SK-N-SH (cell line): ENCODE measurements around the gene SLC5A9. TPM values are rescaled to one million over a fixed set of nuclear protein-coding genes. Genes with fewer than 3 reads are reported as not detected.
"Not testable (repeated sequence)": the region's sequence is repeated elsewhere in the genome, so short reads cannot be mapped to it uniquely, and the experiment has no call there.

Experiments
- CTCF ChIA-PET: fragments of 300-600, 350-600 bp; formaldehyde crosslinking; extraction: SDS; loops from one replicate; lab custom pipeline; 2021; lab: Yijun Ruan, JAX
- POLR2A ChIA-PET: fragments of 350-600 bp; sonication (Branson Sonifier 250); formaldehyde crosslinking; extraction: SDS; loops from one replicate; lab custom pipeline; 2020; ENCODE audit warnings: antibody characterized with exemption, inconsistent platforms; lab: Yijun Ruan, JAX
- DNase-seq: peaks from one replicate; pipeline ENCODE4 v3.0.0; 2012
- H2AFZ ChIP-seq: fragments of 200-600 bp; sonication (generic); 2 replicates; pipeline ENCODE4 v1.8.1; 2016; ENCODE audit warnings: antibody characterized with exemption, mild to moderate bottlenecking, low read depth
- H3F3A ChIP-seq: fragments of 200-600 bp; sonication (generic); replicated peaks from 2 replicates; pipeline ENCODE3; 2016; ENCODE audit warnings: antibody characterized with exemption, mild to moderate bottlenecking; ENCODE audit not compliant: insufficient read depth
- H3K27ac ChIP-seq, 2 experiments: fragments of 200-500 bp in 1 of 2; fragments of 200-600 bp in 1 of 2; sonication (Bioruptor generic) in 1 of 2; sonication (generic), shearing (Covaris generic) in 1 of 2; 2 replicates each; pipeline versions ENCODE4 v1.5.1 to v1.6.1; 2014 to 2016; ENCODE audit warnings: low read depth in 2 of 2, inconsistent platforms in 1 of 2, low read length in 1 of 2, mild to moderate bottlenecking in 1 of 2, mixed read lengths in 1 of 2
- H3K27me3 ChIP-seq: fragments of 200-600 bp; sonication (generic), shearing (Covaris generic); 2 replicates; pipeline ENCODE4 v1.6.1; 2016; ENCODE audit warnings: mixed run types; ENCODE audit not compliant: insufficient read depth
- H3K36me3 ChIP-seq, 2 experiments: fragments of 200-500 bp in 1 of 2; fragments of 200-600 bp in 1 of 2; sonication (Bioruptor generic) in 1 of 2; sonication (generic) in 1 of 2; replicated peaks in 1 of 2; 2 replicates each; pipeline versions ENCODE3 to v1.5.1; 2014 to 2016; ENCODE audit warnings: low read length in 1 of 2, mild to moderate bottlenecking in 1 of 2; ENCODE audit not compliant: insufficient read depth in 2 of 2, control insufficient read depth in 1 of 2
- H3K4me1 ChIP-seq, 2 experiments: fragments of 200-500 bp in 1 of 2; fragments of 200-600 bp in 1 of 2; sonication (Bioruptor generic) in 1 of 2; sonication (generic), shearing (Covaris generic) in 1 of 2; 2 replicates each; pipeline versions ENCODE4 v1.5.1 to v1.6.1; 2014 to 2016; ENCODE audit warnings: low read depth in 1 of 2, low read length in 1 of 2, mixed run types in 1 of 2; ENCODE audit not compliant: insufficient read depth in 2 of 2, control insufficient read depth in 1 of 2
- H3K4me2 ChIP-seq: fragments of 200-600 bp; sonication (generic), shearing (Covaris generic); 2 replicates; pipeline ENCODE4 v1.6.1; 2017; ENCODE audit warnings: mixed run types
- H3K4me3 ChIP-seq, 2 experiments: fragments of 200-500 bp in 1 of 2; fragments of 200-600 bp in 1 of 2; sonication (Bioruptor generic) in 1 of 2; sonication (generic), shearing (Covaris generic) in 1 of 2; 2 replicates each; pipeline versions ENCODE4 v1.5.1 to v1.8.1; 2014 to 2016; ENCODE audit warnings: low read depth in 2 of 2, inconsistent platforms in 1 of 2, low read length in 1 of 2, mild to moderate bottlenecking in 1 of 2, mixed read lengths in 1 of 2, moderate library complexity in 1 of 2
- H3K79me2 ChIP-seq: fragments of 200-600 bp; sonication (generic); 2 replicates; pipeline ENCODE4 v1.8.1; 2017; ENCODE audit warnings: mild to moderate bottlenecking; ENCODE audit not compliant: insufficient read depth
- H3K9ac ChIP-seq: fragments of 200-600 bp; sonication (generic); 2 replicates; pipeline ENCODE4 v1.6.1; 2017; ENCODE audit warnings: mixed run types
- H3K9me2 ChIP-seq: fragments of 200-600 bp; sonication (generic); 2 replicates; pipeline ENCODE4 v1.6.1; 2017; ENCODE audit warnings: mixed run types
- H3K9me3 ChIP-seq: fragments of 200-600 bp; sonication (generic); 2 replicates; pipeline ENCODE4 v1.6.1; 2017; ENCODE audit warnings: mixed run types, mild to moderate bottlenecking, moderate library complexity
- H4K20me1 ChIP-seq: fragments of 200-600 bp; sonication (generic); 2 replicates; pipeline ENCODE4 v1.6.1; 2017; ENCODE audit warnings: mild to moderate bottlenecking, mixed run types; ENCODE audit not compliant: insufficient read depth
- FOXJ3 ChIP-seq: sonication (generic); formaldehyde crosslinking; IDR thresholded peaks from 2 replicates; pipeline ENCODE4 v1.5.1; 2020; ENCODE audit warnings: mild to moderate bottlenecking, missing genetic modification reagents
- TCF12 ChIP-seq: IDR thresholded peaks from 2 replicates; pipeline ENCODE4 v1.4.0; 2012
- WGBS: methylation state at CpG from one replicate; pipeline ENCODE4 v1.1.6; 2017; ENCODE audit warnings: low lambda C conversion rate; 5-methylcytosine and 5-hydroxymethylcytosine counted together
- polyA plus RNA-seq, 3 experiments: library from polyadenylated mRNA; depleted of rRNA; stranded (reverse); fragments of >200 nt; gene quantifications; 2 replicates each; pipeline ENCODE4 v1.2.3, GENCODE V29; 2012
- TF ChIP-seq, protein P1 (sequence below): IDR thresholded peaks from 2 replicates; pipeline ENCODE4 v1.4.0; 2012; ENCODE audit warnings: low read depth, borderline replicate concordance
- TF ChIP-seq, protein P2 (sequence below): IDR thresholded peaks from 2 replicates; pipeline ENCODE4 v1.4.0; 2012; ENCODE audit warnings: low read depth, borderline replicate concordance
- TF ChIP-seq, protein P3 (sequence below): IDR thresholded peaks from 2 replicates; pipeline ENCODE4 v1.4.0; 2012; ENCODE audit warnings: low read depth

SLC5A9 gene
- polyA plus RNA-seq, 1 of the 3 experiments (the other 2 are of a cell fraction) = not detected

- ChIA-PET CTCF (no interaction called here), POLR2A (no interaction called here)
Observed at GRCh38 chr1:48291421-48291820, 68.9 kb downstream of the SLC5A9 start.

DNA sequence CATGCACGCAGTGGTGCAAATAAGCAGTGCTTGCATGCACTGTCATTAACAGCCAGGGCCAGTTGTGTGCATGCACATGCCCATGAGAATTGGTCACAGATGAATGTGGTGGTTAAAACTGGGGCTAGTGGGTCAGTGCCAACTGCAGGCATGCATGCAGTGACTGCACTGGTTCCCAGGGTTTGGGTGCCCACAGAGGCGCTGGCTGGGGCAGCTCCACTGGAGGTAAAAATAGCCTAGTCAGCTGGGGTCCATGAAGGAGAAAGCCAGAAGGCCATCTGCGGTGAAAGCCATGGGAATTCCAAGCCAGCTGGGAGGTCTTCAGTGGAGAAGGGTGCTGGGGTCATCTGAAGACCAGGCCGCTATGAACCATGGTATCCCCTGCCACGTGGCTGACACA, 70.2 kb downstream of the SLC5A9 start:
- no peak overlapping the region for H3K4me3 ChIP-seq
- TF ChIP-seq, protein P1, sequence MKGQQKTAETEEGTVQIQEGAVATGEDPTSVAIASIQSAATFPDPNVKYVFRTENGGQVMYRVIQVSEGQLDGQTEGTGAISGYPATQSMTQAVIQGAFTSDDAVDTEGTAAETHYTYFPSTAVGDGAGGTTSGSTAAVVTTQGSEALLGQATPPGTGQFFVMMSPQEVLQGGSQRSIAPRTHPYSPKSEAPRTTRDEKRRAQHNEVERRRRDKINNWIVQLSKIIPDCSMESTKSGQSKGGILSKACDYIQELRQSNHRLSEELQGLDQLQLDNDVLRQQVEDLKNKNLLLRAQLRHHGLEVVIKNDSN = no peak
- H4K20me1 ChIP-seq = no peaks in the 10 kb centered on the region
- H3F3A ChIP-seq = no peaks in the 10 kb centered on the region
- H3K4me1 ChIP-seq = no peaks in the 10 kb centered on the region
- no peak for DNase-seq
- H3K27ac ChIP-seq = no peak overlapping the region
- no peaks in the 10 kb centered on the region for H3K9me2 ChIP-seq
- ChIA-PET POLR2A (no interaction called here), CTCF (interaction anchor here (1.9 kb wide), 1 partner anchor 11 kb away, joined by 6 read pairs; no protein-coding TSS in a partner anchor)
- WGBS = 84% methylated on average over 3 of the region's 5 CpGs
- no peaks in the 10 kb centered on the region for H3K9me3 ChIP-seq
- H3K4me2 ChIP-seq = no peak overlapping the region
- H3K79me2 ChIP-seq = no peaks in the 10 kb centered on the region
- H3K36me3 ChIP-seq = no peaks in the 10 kb centered on the region
- H3K27me3 ChIP-seq = no peaks in the 10 kb centered on the region
- no peak overlapping the region for H2AFZ ChIP-seq
- no peak overlapping the region for H3K9ac ChIP-seq

More at GRCh38 chr1:48291421-48291820, 68.9 kb downstream of the SLC5A9 start:
- no peak for DNase-seq
- no peaks in the 10 kb centered on the region for H3K36me3 ChIP-seq
- no peak overlapping the region for H3K9ac ChIP-seq
- H3K4me2 ChIP-seq = no peak overlapping the region
- H3K27me3 ChIP-seq = no peaks in the 10 kb centered on the region
- no peak overlapping the region for H2AFZ ChIP-seq
- H3K4me1 ChIP-seq = no peaks in the 10 kb centered on the region
- no CpG with 5 or more reads among the region's 4 CpGs for WGBS
- no peaks in the 10 kb centered on the region for H3K9me3 ChIP-seq
- no peaks in the 10 kb centered on the region for H3F3A ChIP-seq
- no peaks in the 10 kb centered on the region for H3K9me2 ChIP-seq
- no peak overlapping the region for H3K27ac ChIP-seq
- TF ChIP-seq, protein P2, sequence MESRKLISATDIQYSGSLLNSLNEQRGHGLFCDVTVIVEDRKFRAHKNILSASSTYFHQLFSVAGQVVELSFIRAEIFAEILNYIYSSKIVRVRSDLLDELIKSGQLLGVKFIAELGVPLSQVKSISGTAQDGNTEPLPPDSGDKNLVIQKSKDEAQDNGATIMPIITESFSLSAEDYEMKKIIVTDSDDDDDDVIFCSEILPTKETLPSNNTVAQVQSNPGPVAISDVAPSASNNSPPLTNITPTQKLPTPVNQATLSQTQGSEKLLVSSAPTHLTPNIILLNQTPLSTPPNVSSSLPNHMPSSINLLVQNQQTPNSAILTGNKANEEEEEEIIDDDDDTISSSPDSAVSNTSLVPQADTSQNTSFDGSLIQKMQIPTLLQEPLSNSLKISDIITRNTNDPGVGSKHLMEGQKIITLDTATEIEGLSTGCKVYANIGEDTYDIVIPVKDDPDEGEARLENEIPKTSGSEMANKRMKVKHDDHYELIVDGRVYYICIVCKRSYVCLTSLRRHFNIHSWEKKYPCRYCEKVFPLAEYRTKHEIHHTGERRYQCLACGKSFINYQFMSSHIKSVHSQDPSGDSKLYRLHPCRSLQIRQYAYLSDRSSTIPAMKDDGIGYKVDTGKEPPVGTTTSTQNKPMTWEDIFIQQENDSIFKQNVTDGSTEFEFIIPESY = no peak
- no peak for TF ChIP-seq FOXJ3 (CRISPR knock-in tag)
- TF ChIP-seq TCF12 = no peak
- TF ChIP-seq, protein P3, sequence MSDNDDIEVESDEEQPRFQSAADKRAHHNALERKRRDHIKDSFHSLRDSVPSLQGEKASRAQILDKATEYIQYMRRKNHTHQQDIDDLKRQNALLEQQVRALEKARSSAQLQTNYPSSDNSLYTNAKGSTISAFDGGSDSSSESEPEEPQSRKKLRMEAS = no peak
- TF ChIP-seq, all 33 proteins: peak for 0
- Histone ChIP-seq H4K20me1 (no peaks in the 10 kb centered on the region), H3K4me3 (no peak overlapping the region), H3K79me2 (no peaks in the 10 kb centered on the region)

GRCh38 chr1:48294094-48294493, 71.6 kb downstream of the SLC5A9 start:
- CTCF ChIA-PET = interaction anchor here (1.9 kb wide), 1 partner anchor 9 kb away, joined by 6 read pairs; no protein-coding TSS in a partner anchor
- POLR2A ChIA-PET, H4K20me1 ChIP-seq, H3K9me3 ChIP-seq, H2AFZ ChIP-seq, H3F3A ChIP-seq, H3K27me3 ChIP-seq, H3K36me3 ChIP-seq, H3K9me2 ChIP-seq, H3K4me1 ChIP-seq, H3K9ac ChIP-seq, H3K4me3 ChIP-seq, DNase-seq, H3K79me2 ChIP-seq, H3K27ac ChIP-seq, H3K4me2 ChIP-seq: not testable (repeated sequence)
- 81% methylated on average over 6 of the region's 6 CpGs for WGBS
